Neutrophil (primary cell): ENCODE measurements around the gene POLR1H.

Source experiments
- H3K27ac ChIP-seq: fragments of 200-600 bp; sonication (generic); 2 replicates; pipeline ENCODE4 v1.5.1; 2016; ENCODE audit warnings: mild to moderate bottlenecking, moderate library complexity
- H3K27me3 ChIP-seq: fragments of 200-600 bp; sonication (generic); 2 replicates; pipeline ENCODE4 v1.6.0; 2016; ENCODE audit warnings: mild to moderate bottlenecking
- H3K36me3 ChIP-seq: fragments of 200-600 bp; sonication (generic); 2 replicates; pipeline ENCODE4 v1.5.1; 2017
- H3K4me1 ChIP-seq, 2 experiments: fragments of 200-600 bp in 1 of 2; sonication (generic) in 1 of 2; 1 replicate in 1 of 2; 2 replicates in 1 of 2; pipeline versions ENCODE4 v1.5.1 to v1.6.1; 2013 to 2016; ENCODE audit warnings: low read depth in 1 of 2, low read length in 1 of 2, mild to moderate bottlenecking in 1 of 2, moderate library complexity in 1 of 2; ENCODE audit not compliant: control insufficient read depth in 1 of 2, insufficient read depth in 1 of 2
- H3K4me3 ChIP-seq, 2 experiments: fragments of 200-600 bp in 1 of 2; sonication (generic) in 1 of 2; 1 replicate in 1 of 2; 2 replicates in 1 of 2; pipeline ENCODE4 v1.5.1; 2013 to 2016; ENCODE audit warnings: low read depth in 1 of 2, low read length in 1 of 2, mild to moderate bottlenecking in 1 of 2, moderate library complexity in 1 of 2
- H3K9me3 ChIP-seq: fragments of 200-600 bp; sonication (generic); 2 replicates; pipeline ENCODE4 v1.5.1; 2016
- CTCF ChIP-seq: fragments of 200-600 bp; sonication (generic); IDR thresholded peaks from 2 replicates; pipeline ENCODE4 v1.5.1; 2016; ENCODE audit warnings: antibody characterized with exemption

The POLR1H gene

GRCh38 chr6:30101444-30102413, 40.7 kb downstream of the POLR1H start:
- no peaks in the 10 kb centered on the region for H3K9me3 ChIP-seq
- H3K27me3 ChIP-seq: peaks cover 100% of the 10 kb centered on the region
- H3K4me1 ChIP-seq: peaks cover 30 to 34% of the 10 kb centered on the region in 2 experiments
- H3K4me3 ChIP-seq: peak overlapping the region; percentile 59 to 66
- no peaks in the 10 kb centered on the region for H3K36me3 ChIP-seq
- H3K27ac ChIP-seq: no peak overlapping the region
- peak; percentile 10 for TF ChIP-seq CTCF

- Histone ChIP-seq H3K4me3 (peak overlapping the region; percentile 59 to 66), H3K4me1 (peaks cover 30 to 34% of the 10 kb centered on the region in 2 experiments), H3K36me3 (no peaks in the 10 kb centered on the region), H3K27me3 (peaks cover 100% of the 10 kb centered on the region), H3K9me3 (no peaks in the 10 kb centered on the region), H3K27ac (peak overlapping the region; percentile 23)
- no peak for TF ChIP-seq CTCF
Measured at GRCh38 chr6:30102414-30102969, 41.4 kb downstream of the POLR1H start.

GRCh38 chr6:30102970-30103871, 42.2 kb downstream of the POLR1H start:
- Histone ChIP-seq H3K36me3 (no peaks in the 10 kb centered on the region), H3K4me1 (peaks cover 30 to 34% of the 10 kb centered on the region in 2 experiments), H3K9me3 (no peaks in the 10 kb centered on the region), H3K4me3 (peak overlapping the region; percentile 21 to 66), H3K27me3 (peaks cover 100% of the 10 kb centered on the region), H3K27ac (peak overlapping the region; percentile 23)
- peak; percentile 89 for TF ChIP-seq CTCF

GRCh38 chr6:30103872-30104179, 42.8 kb downstream of the POLR1H start:
- H3K27ac ChIP-seq: no peak overlapping the region
- H3K27me3 ChIP-seq: peaks cover 100% of the 10 kb centered on the region
- H3K9me3 ChIP-seq: no peaks in the 10 kb centered on the region
- no peaks in the 10 kb centered on the region for H3K36me3 ChIP-seq
- peak overlapping the region in 1 of 2 experiments; percentile 21 for H3K4me3 ChIP-seq
- H3K4me1 ChIP-seq: peaks cover 30 to 34% of the 10 kb centered on the region in 2 experiments
- no peak for TF ChIP-seq CTCF

- Histone ChIP-seq H3K27me3 (peaks cover 100% of the 10 kb centered on the region), H3K9me3 (no peaks in the 10 kb centered on the region), H3K4me3 (no peak overlapping the region), H3K36me3 (no peaks in the 10 kb centered on the region), H3K4me1 (peaks cover 30 to 34% of the 10 kb centered on the region in 2 experiments), H3K27ac (no peak overlapping the region)
- no peak for TF ChIP-seq CTCF
Measured at GRCh38 chr6:30104661-30105060, 43.6 kb downstream of the POLR1H start.
